GM18870 (cell line): ENCODE results near the gene FBLL1.
"Not testable (repeated sequence)": the region's sequence is repeated elsewhere in the genome, so short reads cannot be mapped to it uniquely, and the experiment has no call there.

ENCODE experiments used
- ATAC-seq: cut with Tn5 transposase; IDR thresholded peaks from one replicate; pipeline ENCODE4 v1.9.1; 2021; ENCODE audit warnings: moderate library complexity; ENCODE audit not compliant: unreplicated experiment

FBLL1 gene

GRCh38 chr5:168528521-168529373 is at the start of gene FBLL1:
TSS of gene FBLL1 (plus strand) at chr5:168529305. CDS start at chr5:168529505, 200 bp downstream.
- ATAC-seq, result no peak

GRCh38 chr5:168480601-168481000 is 48.5 kb upstream of the FBLL1 start:
- ATAC-seq, result no peak

GRCh38 chr5:168481330-168481788 is 47.7 kb upstream of the FBLL1 start:
- ATAC-seq, result peak; percentile 88

GRCh38 chr5:168482361-168482760 is 46.7 kb upstream of the FBLL1 start:
- ATAC-seq, result no peak

- ATAC-seq, result peak; percentile 81
Observed at GRCh38 chr5:168486136-168486879, 42.8 kb upstream of the FBLL1 start, which contains the start of gene RARS1. TSS of gene RARS1 (plus strand) at chr5:168486471. CDS start at chr5:168486499, 28 bp downstream.

GRCh38 chr5:168489059-168489458 is 40.0 kb upstream of the FBLL1 start:
- ATAC-seq, result no peak

GRCh38 chr5:168494057-168494555 is 35.0 kb upstream of the FBLL1 start:
- ATAC-seq, result no peak

GRCh38 chr5:168502563-168503237 is 26.4 kb upstream of the FBLL1 start:
- no peak for ATAC-seq

GRCh38 chr5:168513861-168514428 is 15.2 kb upstream of the FBLL1 start:
- ATAC-seq, result no peak

- no peak for ATAC-seq
Observed at GRCh38 chr5:168525856-168526255, 3.2 kb upstream of the FBLL1 start.

- ATAC-seq, result no peak
Observed at GRCh38 chr5:168527756-168528295, 1.3 kb upstream of the FBLL1 start.

- no peak for ATAC-seq
Observed at GRCh38 chr5:168529374-168530234, 499 bp downstream of the FBLL1 start.

- ATAC-seq, result no peak
Observed at GRCh38 chr5:168530621-168531150, 1.6 kb downstream of the FBLL1 start.

GRCh38 chr5:168531191-168531590 is 2.1 kb downstream of the FBLL1 start:
- ATAC-seq, result no peak

GRCh38 chr5:168531987-168532864 is 3.1 kb downstream of the FBLL1 start:
- no peak for ATAC-seq

GRCh38 chr5:168534351-168534750 is 5.2 kb downstream of the FBLL1 start:
- not testable (repeated sequence) for ATAC-seq

- no peak for ATAC-seq
Observed at GRCh38 chr5:168537176-168537575, 8.1 kb downstream of the FBLL1 start.

- no peak for ATAC-seq
Observed at GRCh38 chr5:168549554-168549953, 20.4 kb downstream of the FBLL1 start.
